Bronchial epithelial cell (primary cell): ENCODE results near the gene SHISA8. TPM values are rescaled to one million over a fixed set of nuclear protein-coding genes. Genes with fewer than 3 reads are reported as not detected.

ENCODE experiments used
- DNase-seq: peaks from one replicate; pipeline ENCODE4 v3.0.0-alpha.2; 2010; ENCODE audit warnings: low read depth
- FAIRE-seq: peaks from 2 replicates; lab custom pipeline; 2011; peaks lifted over from hg19 to GRCh38; lab: Jason Lieb, UNC
- H3K27me3 ChIP-seq: 2 replicates; pipeline ENCODE4 v1.5.1; 2011; ENCODE audit warnings: low read length; ENCODE audit not compliant: control insufficient read depth, insufficient read depth
- H3K36me3 ChIP-seq: 2 replicates; pipeline ENCODE4 v1.5.1; 2011; ENCODE audit warnings: low read length; ENCODE audit not compliant: control insufficient read depth, insufficient read depth
- H3K4me3 ChIP-seq: 2 replicates; pipeline ENCODE4 v1.5.1; 2011; ENCODE audit warnings: mild to moderate bottlenecking, low read depth, low read length, control low read depth
- CTCF ChIP-seq: IDR thresholded peaks from 2 replicates; pipeline ENCODE4 v1.5.1; 2011; ENCODE audit warnings: mild to moderate bottlenecking, moderate library complexity, low read length, control low read depth, inconsistent platforms; ENCODE audit not compliant: insufficient read depth, severe bottlenecking
- total RNA-seq: library from RNA; depleted of rRNA; stranded (reverse); fragments of >200 nt; gene quantifications from 2 replicates; pipeline ENCODE4 v1.2.1, GENCODE V29; 2014

Gene SHISA8
- total RNA-seq, 1 donor from 2014 or later = not detected

- DNase-seq (no peak), FAIRE-seq (peak; percentile 86)
- Histone ChIP-seq H3K27me3 (no peaks in the 10 kb centered on the region), H3K36me3 (no peaks in the 10 kb centered on the region), H3K4me3 (no peak overlapping the region)
- no peak for TF ChIP-seq CTCF
Observed at GRCh38 chr22:41931701-41932269, 16.9 kb upstream of the SHISA8 start.

- Histone ChIP-seq H3K27me3 (peaks cover 8% of the 10 kb centered on the region), H3K4me3 (no peak overlapping the region), H3K36me3 (no peaks in the 10 kb centered on the region)
- no peak for TF ChIP-seq CTCF
- FAIRE-seq (no peak), DNase-seq (no peak)
Observed at GRCh38 chr22:41929418-41929810, 14.5 kb upstream of the SHISA8 start.

GRCh38 chr22:41928593-41929417 lies 13.9 kb upstream of the SHISA8 start:
- FAIRE-seq = no peak
- Histone ChIP-seq H3K36me3 (no peaks in the 10 kb centered on the region), H3K4me3 (no peak overlapping the region), H3K27me3 (peaks cover 8% of the 10 kb centered on the region)
- DNase-seq = no peak
- no peak for TF ChIP-seq CTCF

GRCh38 chr22:41927813-41928212 lies 12.9 kb upstream of the SHISA8 start:
- TF ChIP-seq CTCF = no peak
- no peak for DNase-seq
- Histone ChIP-seq H3K36me3 (no peaks in the 10 kb centered on the region), H3K27me3 (peaks cover 8% of the 10 kb centered on the region), H3K4me3 (no peak overlapping the region)
- no peak for FAIRE-seq

- no peak for DNase-seq
- FAIRE-seq = no peak
- peak; percentile 84 for TF ChIP-seq CTCF
- H3K4me3 ChIP-seq = peak overlapping the region; percentile 31
- no peaks in the 10 kb centered on the region for H3K36me3 ChIP-seq
- H3K27me3 ChIP-seq = peaks cover 8% of the 10 kb centered on the region
Observed at GRCh38 chr22:41925783-41926460, 11.0 kb upstream of the SHISA8 start.
